Measurements from ENCODE around the gene CTTN. TPM values are rescaled to one million over a fixed set of nuclear protein-coding genes. Genes with fewer than 3 reads are reported as not detected.
"Not testable (repeated sequence)": the region's sequence is repeated elsewhere in the genome, so short reads cannot be mapped to it uniquely, and the experiment has no call there.

The CTTN gene
- total RNA-seq, 2 experiments from 2014 or later = 22.9 to 25.1 TPM

- ChIA-PET CTCF (interaction anchor here (1.5 kb wide), 1 partner anchor 459 kb away, joined by 3 read pairs; no protein-coding TSS in a partner anchor), POLR2A (no interaction called here)
Observed at GRCh38 chr11:70377645-70378044, 20.7 kb upstream of the CTTN start.

- POLR2A ChIA-PET = no interaction called here
- CTCF ChIA-PET = no interaction called here
Observed at GRCh38 chr11:70378506-70379134, 19.7 kb upstream of the CTTN start.

- CTCF ChIA-PET = no interaction called here
- POLR2A ChIA-PET = no interaction called here
Observed at GRCh38 chr11:70381350-70381749, 17.0 kb upstream of the CTTN start.

- POLR2A ChIA-PET = no interaction called here
- CTCF ChIA-PET = no interaction called here
Observed at GRCh38 chr11:70381872-70382861, 16.2 kb upstream of the CTTN start.

- POLR2A ChIA-PET = no interaction called here
- CTCF ChIA-PET = no interaction called here
Observed at GRCh38 chr11:70383664-70384565, 14.4 kb upstream of the CTTN start.

GRCh38 chr11:70384566-70385152, 13.7 kb upstream of the CTTN start:
- POLR2A ChIA-PET = no interaction called here
- CTCF ChIA-PET = no interaction called here

GRCh38 chr11:70387564-70387963, 10.8 kb upstream of the CTTN start:
- ChIA-PET POLR2A (no interaction called here), CTCF (no interaction called here)

- POLR2A ChIA-PET = no interaction called here
- CTCF ChIA-PET = no interaction called here
Observed at GRCh38 chr11:70389201-70389600, 9.1 kb upstream of the CTTN start.

GRCh38 chr11:70390882-70391281, 7.4 kb upstream of the CTTN start:
- CTCF ChIA-PET = not testable (repeated sequence)

GRCh38 chr11:70394211-70394950, 3.9 kb upstream of the CTTN start:
- POLR2A ChIA-PET = no interaction called here
- CTCF ChIA-PET = no interaction called here

More at GRCh38 chr11:70390882-70391281, 7.4 kb upstream of the CTTN start:
- POLR2A ChIA-PET = interaction anchor here (0.6 kb wide), 1 partner anchor 52 kb away, joined by 4 read pairs; no protein-coding TSS in a partner anchor

GRCh38 chr11:70397336-70397982, 870 bp upstream of the CTTN start:
- ChIA-PET POLR2A (interaction anchor here (0.6 kb wide), 1 partner anchor 32 kb away, joined by 3 read pairs; no protein-coding TSS in a partner anchor), CTCF (no interaction called here)

GRCh38 chr11:70398834-70399680, 728 bp downstream of the CTTN start:
- POLR2A ChIA-PET = no interaction called here
- CTCF ChIA-PET = no interaction called here

GRCh38 chr11:70399681-70400112, 1.4 kb downstream of the CTTN start:
- ChIA-PET CTCF (no interaction called here), POLR2A (no interaction called here)

- ChIA-PET CTCF (no interaction called here), POLR2A (no interaction called here)
Observed at GRCh38 chr11:70400643-70401042, 2.3 kb downstream of the CTTN start.

- POLR2A ChIA-PET = no interaction called here
- CTCF ChIA-PET = interaction anchor here (0.9 kb wide), 1 partner anchor 37 kb away, joined by 3 read pairs; no protein-coding TSS in a partner anchor
Observed at GRCh38 chr11:70402016-70402415, 3.7 kb downstream of the CTTN start.

GRCh38 chr11:70402685-70403084, 4.4 kb downstream of the CTTN start:
- CTCF ChIA-PET = no interaction called here
- POLR2A ChIA-PET = no interaction called here

GRCh38 chr11:70404244-70404643, 5.9 kb downstream of the CTTN start:
- ChIA-PET POLR2A (no interaction called here), CTCF (no interaction called here)
